Neural cell (in vitro differentiated cells): Measurements from ENCODE around the gene NUFIP2. TPM values are rescaled to one million over a fixed set of nuclear protein-coding genes. Genes with fewer than 3 reads are reported as not detected.
A peak's percentile ranks its signal among the peaks of the same experiment; 100 is the strongest.

Experiments
- H2AFZ ChIP-seq: fragments of 200-600, 300-800 bp; sonication (generic), shearing (Covaris generic); 2 replicates; pipeline ENCODE4 v1.6.0; 2014; ENCODE audit warnings: low read depth, mild to moderate bottlenecking, antibody characterized with exemption, low read length, moderate library complexity
- H3F3A ChIP-seq: fragments of 200-600 bp; shearing (Covaris generic); 2 replicates; pipeline ENCODE4 v1.6.1; 2016; ENCODE audit warnings: mild to moderate bottlenecking, moderate library complexity, mixed read lengths, antibody characterized with exemption, low read length; ENCODE audit not compliant: insufficient read depth, poor library complexity, severe bottlenecking
- H3K27ac ChIP-seq: fragments of 200-600, 300-800 bp; sonication (generic), shearing (Covaris generic); 2 replicates; pipeline ENCODE4 v1.5.1; 2014; ENCODE audit warnings: mild to moderate bottlenecking, low read length, moderate library complexity
- H3K27me3 ChIP-seq: fragments of 300-800, 200-600 bp; sonication (generic), shearing (Covaris generic); 2 replicates; pipeline ENCODE4 v1.6.0; 2014; ENCODE audit warnings: mild to moderate bottlenecking, low read depth, low read length, moderate library complexity; ENCODE audit not compliant: insufficient read depth
- H3K36me3 ChIP-seq: fragments of 300-800, 200-600 bp; sonication (generic), shearing (Covaris generic); 2 replicates; pipeline ENCODE4 v1.5.1; 2014; ENCODE audit warnings: mild to moderate bottlenecking, antibody characterized with exemption, low read length, moderate library complexity; ENCODE audit not compliant: insufficient read depth
- H3K4me2 ChIP-seq: fragments of 300-800, 200-600 bp; sonication (generic), shearing (Covaris generic); 2 replicates; pipeline ENCODE4 v1.6.0; 2014; ENCODE audit warnings: mild to moderate bottlenecking, low read length
- H3K4me3 ChIP-seq: fragments of 300-800, 200-600 bp; sonication (generic), shearing (Covaris generic); 2 replicates; pipeline ENCODE4 v1.5.1; 2014; ENCODE audit warnings: mild to moderate bottlenecking, low read length, moderate library complexity
- H3K79me2 ChIP-seq: fragments of 200-600 bp; shearing (Covaris generic); replicated peaks from 2 replicates; pipeline ENCODE4 v1.6.0; 2014; ENCODE audit warnings: mild to moderate bottlenecking, low read length, moderate library complexity; ENCODE audit not compliant: insufficient read depth
- H3K9ac ChIP-seq: fragments of 300-800, 200-600 bp; sonication (generic), shearing (Covaris generic); 2 replicates; pipeline ENCODE4 v1.6.1; 2016; ENCODE audit warnings: mild to moderate bottlenecking, low read length, mixed read lengths
- H3K9me2 ChIP-seq: fragments of 200-600 bp; shearing (Covaris generic); 2 replicates; pipeline ENCODE4 v1.6.1; 2016; ENCODE audit warnings: mild to moderate bottlenecking, low read length, mixed read lengths; ENCODE audit not compliant: insufficient read depth
- H3K9me3 ChIP-seq: fragments of 200-600, 300-800 bp; sonication (generic), shearing (Covaris generic); 2 replicates; pipeline ENCODE4 v1.6.1; 2016; ENCODE audit warnings: mild to moderate bottlenecking, mixed run types, low read length, moderate library complexity, mixed read lengths
- H4K20me1 ChIP-seq: fragments of 200-600 bp; shearing (Covaris generic); 2 replicates; pipeline ENCODE4 v1.6.1; 2016; ENCODE audit warnings: mild to moderate bottlenecking, mixed run types; ENCODE audit not compliant: insufficient read depth
- EP300 ChIP-seq: fragments of 450-650 bp; conservative IDR thresholded peaks from 2 replicates; pipeline ENCODE4 v1.6.1; 2014; ENCODE audit warnings: antibody characterized with exemption, mild to moderate bottlenecking, moderate library complexity; ENCODE audit not compliant: poor library complexity, severe bottlenecking
- EZH2 ChIP-seq: fragments of 200-600, 300-800 bp; shearing (Covaris generic), sonication (generic); IDR thresholded peaks from 2 replicates; pipeline ENCODE4 v1.6.1; 2014; ENCODE audit warnings: antibody characterized with exemption, low read length, borderline replicate concordance, mild to moderate bottlenecking; ENCODE audit not compliant: insufficient read depth, poor library complexity, severe bottlenecking
- MXI1 ChIP-seq: fragments of 450-650 bp; conservative IDR thresholded peaks from 2 replicates; pipeline ENCODE4 v1.6.1; 2014; ENCODE audit warnings: antibody characterized with exemption, mild to moderate bottlenecking; ENCODE audit not compliant: poor library complexity, severe bottlenecking
- POLR2AphosphoS5 ChIP-seq: IDR thresholded peaks from 2 replicates; pipeline ENCODE4 v1.6.1; 2012
- RAD21 ChIP-seq: fragments of 450-650 bp; conservative IDR thresholded peaks from 2 replicates; pipeline ENCODE4 v1.6.1; 2014; ENCODE audit warnings: antibody characterized with exemption, mild to moderate bottlenecking, moderate library complexity
- SMC3 ChIP-seq: fragments of 450-650 bp; conservative IDR thresholded peaks from 2 replicates; pipeline ENCODE4 v1.6.1; 2014; ENCODE audit warnings: antibody characterized with exemption, mild to moderate bottlenecking, moderate library complexity; ENCODE audit not compliant: poor library complexity
- TAF1 ChIP-seq: IDR thresholded peaks from 2 replicates; pipeline ENCODE4 v1.6.1; 2012; ENCODE audit warnings: low read depth
- polyA minus RNA-seq: library from RNA; depleted of rRNA, polyadenylated mRNA; stranded (reverse); fragments of >200 nt; gene quantifications from 2 replicates; pipeline ENCODE4 v1.2.3, GENCODE V29; 2014
- polyA plus RNA-seq: library from polyadenylated mRNA; depleted of rRNA; stranded (reverse); fragments of >200 nt; gene quantifications from 2 replicates; pipeline ENCODE4 v1.2.3, GENCODE V29; 2014
- TF ChIP-seq, protein P1 (sequence below): fragments of 450-650 bp; IDR thresholded peaks from 2 replicates; pipeline ENCODE4 v1.5.1; 2014; ENCODE audit warnings: antibody characterized with exemption, mild to moderate bottlenecking, moderate library complexity; ENCODE audit not compliant: poor library complexity, severe bottlenecking
- TF ChIP-seq, protein P2 (sequence below): IDR thresholded peaks from 2 replicates; pipeline ENCODE4 v1.6.1; 2012; ENCODE audit warnings: borderline replicate concordance

Gene NUFIP2, protein sequence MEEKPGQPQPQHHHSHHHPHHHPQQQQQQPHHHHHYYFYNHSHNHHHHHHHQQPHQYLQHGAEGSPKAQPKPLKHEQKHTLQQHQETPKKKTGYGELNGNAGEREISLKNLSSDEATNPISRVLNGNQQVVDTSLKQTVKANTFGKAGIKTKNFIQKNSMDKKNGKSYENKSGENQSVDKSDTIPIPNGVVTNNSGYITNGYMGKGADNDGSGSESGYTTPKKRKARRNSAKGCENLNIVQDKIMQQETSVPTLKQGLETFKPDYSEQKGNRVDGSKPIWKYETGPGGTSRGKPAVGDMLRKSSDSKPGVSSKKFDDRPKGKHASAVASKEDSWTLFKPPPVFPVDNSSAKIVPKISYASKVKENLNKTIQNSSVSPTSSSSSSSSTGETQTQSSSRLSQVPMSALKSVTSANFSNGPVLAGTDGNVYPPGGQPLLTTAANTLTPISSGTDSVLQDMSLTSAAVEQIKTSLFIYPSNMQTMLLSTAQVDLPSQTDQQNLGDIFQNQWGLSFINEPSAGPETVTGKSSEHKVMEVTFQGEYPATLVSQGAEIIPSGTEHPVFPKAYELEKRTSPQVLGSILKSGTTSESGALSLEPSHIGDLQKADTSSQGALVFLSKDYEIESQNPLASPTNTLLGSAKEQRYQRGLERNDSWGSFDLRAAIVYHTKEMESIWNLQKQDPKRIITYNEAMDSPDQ
- polyA plus RNA-seq (20.9 and 22.4 TPM in 2 replicates), polyA minus RNA-seq (64.0 and 67.7 TPM in 2 replicates)

DNA sequence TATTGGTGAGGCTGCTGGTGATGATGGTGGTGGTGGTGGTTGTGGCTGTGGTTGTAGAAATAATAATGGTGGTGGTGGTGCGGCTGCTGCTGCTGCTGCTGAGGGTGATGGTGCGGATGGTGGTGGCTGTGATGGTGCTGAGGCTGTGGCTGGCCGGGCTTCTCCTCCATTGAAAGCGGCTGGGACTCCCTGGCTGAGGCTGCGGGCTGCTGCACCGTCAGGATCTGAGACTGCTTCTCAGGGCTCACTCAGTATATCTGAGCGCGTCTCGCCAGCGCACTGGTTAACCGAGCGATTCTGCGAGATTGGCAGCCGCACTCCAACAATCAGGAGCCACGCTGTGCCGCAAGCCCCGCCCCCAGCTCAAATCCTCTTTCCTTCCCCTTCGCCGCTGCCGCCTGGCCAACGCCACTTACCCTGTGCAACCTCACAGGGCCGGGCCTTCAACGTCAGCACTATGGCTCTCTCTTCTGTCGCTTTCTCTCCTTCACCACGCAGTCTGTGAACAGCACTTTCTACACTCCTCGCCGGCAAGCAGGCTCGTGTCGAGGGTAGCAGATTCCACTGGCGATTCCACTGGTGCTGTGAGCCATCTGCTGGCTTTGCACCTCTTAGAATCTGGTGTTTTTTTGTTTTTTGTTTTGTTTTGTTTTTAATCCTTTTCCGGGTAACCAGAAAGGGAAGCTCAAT lies at the start of gene NUFIP2:
NUFIP2 (minus strand) TSS at position 259 of the 690 bp plus-strand sequence; CDS start at position 170, 89 bp downstream.
- peaks cover 9% of the 10 kb centered on the region for H3F3A ChIP-seq
- peak within 1 kb of the TSS; percentile 100 for H3K27ac ChIP-seq
- no peaks in the 10 kb centered on the region for H3K9me3 ChIP-seq
- H3K27me3 ChIP-seq, result no peaks in the 10 kb centered on the region
- H2AFZ ChIP-seq, result peak within 1 kb of the TSS; percentile 63
- no peaks in the 10 kb centered on the region for H3K9me2 ChIP-seq
- peak within 1 kb of the TSS; percentile 70 for H3K4me2 ChIP-seq
- H3K4me3 ChIP-seq, result peak within 1 kb of the TSS; percentile 98
- TF ChIP-seq EP300, result peak; percentile 93
- TF ChIP-seq, protein P1, sequence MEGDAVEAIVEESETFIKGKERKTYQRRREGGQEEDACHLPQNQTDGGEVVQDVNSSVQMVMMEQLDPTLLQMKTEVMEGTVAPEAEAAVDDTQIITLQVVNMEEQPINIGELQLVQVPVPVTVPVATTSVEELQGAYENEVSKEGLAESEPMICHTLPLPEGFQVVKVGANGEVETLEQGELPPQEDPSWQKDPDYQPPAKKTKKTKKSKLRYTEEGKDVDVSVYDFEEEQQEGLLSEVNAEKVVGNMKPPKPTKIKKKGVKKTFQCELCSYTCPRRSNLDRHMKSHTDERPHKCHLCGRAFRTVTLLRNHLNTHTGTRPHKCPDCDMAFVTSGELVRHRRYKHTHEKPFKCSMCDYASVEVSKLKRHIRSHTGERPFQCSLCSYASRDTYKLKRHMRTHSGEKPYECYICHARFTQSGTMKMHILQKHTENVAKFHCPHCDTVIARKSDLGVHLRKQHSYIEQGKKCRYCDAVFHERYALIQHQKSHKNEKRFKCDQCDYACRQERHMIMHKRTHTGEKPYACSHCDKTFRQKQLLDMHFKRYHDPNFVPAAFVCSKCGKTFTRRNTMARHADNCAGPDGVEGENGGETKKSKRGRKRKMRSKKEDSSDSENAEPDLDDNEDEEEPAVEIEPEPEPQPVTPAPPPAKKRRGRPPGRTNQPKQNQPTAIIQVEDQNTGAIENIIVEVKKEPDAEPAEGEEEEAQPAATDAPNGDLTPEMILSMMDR, result peak; percentile 47
- no peak for TF ChIP-seq SMC3
- TF ChIP-seq MXI1, result peak; percentile 78
- TF ChIP-seq EZH2, result no peak
- peak; percentile 99 for TF ChIP-seq POLR2AphosphoS5
- peak; percentile 30 for TF ChIP-seq RAD21
- TF ChIP-seq, protein P2, sequence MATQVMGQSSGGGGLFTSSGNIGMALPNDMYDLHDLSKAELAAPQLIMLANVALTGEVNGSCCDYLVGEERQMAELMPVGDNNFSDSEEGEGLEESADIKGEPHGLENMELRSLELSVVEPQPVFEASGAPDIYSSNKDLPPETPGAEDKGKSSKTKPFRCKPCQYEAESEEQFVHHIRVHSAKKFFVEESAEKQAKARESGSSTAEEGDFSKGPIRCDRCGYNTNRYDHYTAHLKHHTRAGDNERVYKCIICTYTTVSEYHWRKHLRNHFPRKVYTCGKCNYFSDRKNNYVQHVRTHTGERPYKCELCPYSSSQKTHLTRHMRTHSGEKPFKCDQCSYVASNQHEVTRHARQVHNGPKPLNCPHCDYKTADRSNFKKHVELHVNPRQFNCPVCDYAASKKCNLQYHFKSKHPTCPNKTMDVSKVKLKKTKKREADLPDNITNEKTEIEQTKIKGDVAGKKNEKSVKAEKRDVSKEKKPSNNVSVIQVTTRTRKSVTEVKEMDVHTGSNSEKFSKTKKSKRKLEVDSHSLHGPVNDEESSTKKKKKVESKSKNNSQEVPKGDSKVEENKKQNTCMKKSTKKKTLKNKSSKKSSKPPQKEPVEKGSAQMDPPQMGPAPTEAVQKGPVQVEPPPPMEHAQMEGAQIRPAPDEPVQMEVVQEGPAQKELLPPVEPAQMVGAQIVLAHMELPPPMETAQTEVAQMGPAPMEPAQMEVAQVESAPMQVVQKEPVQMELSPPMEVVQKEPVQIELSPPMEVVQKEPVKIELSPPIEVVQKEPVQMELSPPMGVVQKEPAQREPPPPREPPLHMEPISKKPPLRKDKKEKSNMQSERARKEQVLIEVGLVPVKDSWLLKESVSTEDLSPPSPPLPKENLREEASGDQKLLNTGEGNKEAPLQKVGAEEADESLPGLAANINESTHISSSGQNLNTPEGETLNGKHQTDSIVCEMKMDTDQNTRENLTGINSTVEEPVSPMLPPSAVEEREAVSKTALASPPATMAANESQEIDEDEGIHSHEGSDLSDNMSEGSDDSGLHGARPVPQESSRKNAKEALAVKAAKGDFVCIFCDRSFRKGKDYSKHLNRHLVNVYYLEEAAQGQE, result peak; percentile 96
- peak; percentile 100 for TF ChIP-seq TAF1
- peaks cover 33% of the 10 kb centered on the region for H3K79me2 ChIP-seq
- H4K20me1 ChIP-seq, result peaks cover 4% of the 10 kb centered on the region
- H3K36me3 ChIP-seq, result no peaks in the 10 kb centered on the region
- H3K9ac ChIP-seq, result peak within 1 kb of the TSS; percentile 99

DNA sequence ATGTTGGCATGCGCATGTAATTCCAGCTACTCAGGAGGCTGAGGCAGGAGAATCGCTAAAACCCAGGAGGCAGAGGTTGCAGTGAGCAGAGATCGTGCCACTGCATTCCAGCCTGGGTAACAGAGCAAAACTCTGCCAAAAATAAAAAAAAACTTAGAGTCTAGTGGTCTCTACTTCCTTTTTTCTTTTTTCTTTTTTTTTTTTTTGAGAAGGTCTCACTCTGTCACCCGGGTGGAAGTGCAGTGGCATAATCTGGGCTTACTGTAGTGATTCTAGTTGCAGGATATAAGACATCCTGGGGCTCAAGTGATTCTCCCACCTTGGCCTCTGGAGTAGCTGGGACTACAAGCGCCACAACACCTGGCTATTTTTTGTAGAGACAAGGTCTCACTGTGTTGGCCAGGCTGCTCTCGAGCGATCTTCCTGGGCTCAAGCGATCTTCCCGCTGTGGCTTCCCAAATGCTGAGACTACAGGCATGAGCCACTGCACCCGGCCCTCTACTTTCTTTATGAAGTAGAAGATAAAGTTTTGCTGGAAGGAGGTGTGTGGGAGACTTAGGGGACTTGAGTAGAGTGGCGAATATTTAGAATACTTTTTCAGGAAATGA lies 48.3 kb upstream of the NUFIP2 start:
- no peak overlapping the region for H2AFZ ChIP-seq
- no peaks in the 10 kb centered on the region for H3K9me3 ChIP-seq
- H3K79me2 ChIP-seq, result no peaks in the 10 kb centered on the region
- no peak overlapping the region for H3K4me3 ChIP-seq
- H3K36me3 ChIP-seq, result no peaks in the 10 kb centered on the region
- no peak overlapping the region for H3K9ac ChIP-seq
- H3K9me2 ChIP-seq, result no peaks in the 10 kb centered on the region
- TF ChIP-seq EZH2 (no peak), TAF1 (no peak), SMC3 (no peak), MXI1 (no peak), POLR2AphosphoS5 (no peak), RAD21 (no peak), EP300 (no peak)
- TF ChIP-seq, protein P1, result no peak
- TF ChIP-seq, protein P2, result no peak
- no peak overlapping the region for H3K4me2 ChIP-seq
- H3K27me3 ChIP-seq, result no peaks in the 10 kb centered on the region
- no peaks in the 10 kb centered on the region for H4K20me1 ChIP-seq
- H3K27ac ChIP-seq, result no peak overlapping the region
- H3F3A ChIP-seq, result no peaks in the 10 kb centered on the region
